H1 (cell line): ENCODE measurements around the gene ACE.

Experiments
- BCL11A ChIP-seq, 2 experiments: IDR thresholded peaks; one replicate each; pipeline ENCODE4 v1.6.1; 2011; ENCODE audit warnings: low read depth in 2 of 2, low read length in 2 of 2, mild to moderate bottlenecking in 2 of 2
- CTCF ChIP-seq, 3 experiments: IDR thresholded peaks; 1 replicate in 2 of 3; 2 replicates in 1 of 3; pipeline versions ENCODE4 v1.5.1 to v1.6.1; 2011; ENCODE audit warnings: low read length in 3 of 3, mild to moderate bottlenecking in 3 of 3, inconsistent platforms in 2 of 3, low read depth in 1 of 3, moderate library complexity in 1 of 3; ENCODE audit not compliant: insufficient read depth in 1 of 3; ENCODE audit errors: control extremely low read depth in 1 of 3
- EP300 ChIP-seq, 2 experiments: IDR thresholded peaks; 1 replicate in 1 of 2; 2 replicates in 1 of 2; pipeline ENCODE4 v1.6.1; 2011 to 2012; ENCODE audit warnings: low read depth in 2 of 2, low read length in 2 of 2, mild to moderate bottlenecking in 2 of 2, borderline replicate concordance in 1 of 2, inconsistent platforms in 1 of 2, moderate library complexity in 1 of 2
- EZH2 ChIP-seq: fragments of 200-600 bp; sonication (generic); IDR thresholded peaks from 2 replicates; pipeline ENCODE4 v1.7.1; 2012; ENCODE audit warnings: low read depth, mild to moderate bottlenecking, moderate library complexity, low read length, inconsistent platforms; ENCODE audit not compliant: severe bottlenecking
- JUN ChIP-seq: IDR thresholded peaks from 2 replicates; pipeline ENCODE4 v1.6.1; 2011; ENCODE audit warnings: low read depth, mild to moderate bottlenecking, improper control_type of control experiment, low read length
- POLR2A ChIP-seq, 2 experiments: IDR thresholded peaks; 1 replicate in 1 of 2; 2 replicates in 1 of 2; pipeline ENCODE4 v1.6.1; 2011; ENCODE audit warnings: low read depth in 2 of 2, low read length in 2 of 2, mild to moderate bottlenecking in 2 of 2; ENCODE audit errors: control extremely low read depth in 1 of 2
- POLR2AphosphoS5 ChIP-seq: IDR thresholded peaks from 2 replicates; pipeline ENCODE4 v1.6.1; 2011; ENCODE audit warnings: low read depth, low read length
- SIN3A ChIP-seq, 2 experiments: IDR thresholded peaks in 1 of 2; conservative IDR thresholded peaks in 1 of 2; 2 replicates each; pipeline ENCODE4 v1.6.1; 2011 to 2012; ENCODE audit warnings: low read length in 2 of 2, improper control_type of control experiment in 1 of 2, low read depth in 1 of 2, mild to moderate bottlenecking in 1 of 2
- SP1 ChIP-seq: IDR thresholded peaks from 2 replicates; pipeline ENCODE4 v1.6.1; 2011; ENCODE audit warnings: low read depth, low read length
- TBP ChIP-seq: IDR thresholded peaks from 2 replicates; pipeline ENCODE4 v1.6.1; 2011; ENCODE audit warnings: low read depth, low read length, improper control_type of control experiment
- ZNF274 ChIP-seq: IDR thresholded peaks from 2 replicates; pipeline ENCODE4 v1.7.0; 2012; ENCODE audit warnings: low read length, borderline replicate concordance; ENCODE audit errors: extremely low read depth

GRCh38 chr17:63514974-63515373 is 38.1 kb downstream of the ACE start:
- TF ChIP-seq TBP (no peak), CTCF (IDR thresholded peaks at IDR 0.05; ENCODE audit: control extremely low read depth in 1 of 3, insufficient read depth in 1 of 3, low read depth in 1 of 3, low read length in 3 of 3) (no peak), ZNF274 (no peak), POLR2AphosphoS5 (no peak), BCL11A (IDR thresholded peaks at IDR 0.05; ENCODE audit: low read depth in 2 of 2, low read length in 2 of 2) (no peak), SIN3A (conservative IDR thresholded peaks at IDR 0.05 in 1 of 2, IDR thresholded peaks at IDR 0.05 in 1 of 2; ENCODE audit: low read depth in 1 of 2, low read length in 2 of 2) (no peak), POLR2A (IDR thresholded peaks at IDR 0.05; ENCODE audit: control extremely low read depth in 1 of 2, low read depth in 2 of 2, low read length in 2 of 2) (no peak), EZH2 (no peak), EP300 (IDR thresholded peaks at IDR 0.05; ENCODE audit: borderline replicate concordance in 1 of 2, low read depth in 2 of 2, low read length in 2 of 2) (no peak), JUN (no peak), SP1 (no peak)
